ENCODE data around the gene VIPAS39. TPM values are rescaled to one million over a fixed set of nuclear protein-coding genes. Genes with fewer than 3 reads are reported as not detected.

VIPAS39 gene
- total and polyA plus RNA-seq, 4 donors = 7.7 to 22.8 (median 14.1) TPM

DNA sequence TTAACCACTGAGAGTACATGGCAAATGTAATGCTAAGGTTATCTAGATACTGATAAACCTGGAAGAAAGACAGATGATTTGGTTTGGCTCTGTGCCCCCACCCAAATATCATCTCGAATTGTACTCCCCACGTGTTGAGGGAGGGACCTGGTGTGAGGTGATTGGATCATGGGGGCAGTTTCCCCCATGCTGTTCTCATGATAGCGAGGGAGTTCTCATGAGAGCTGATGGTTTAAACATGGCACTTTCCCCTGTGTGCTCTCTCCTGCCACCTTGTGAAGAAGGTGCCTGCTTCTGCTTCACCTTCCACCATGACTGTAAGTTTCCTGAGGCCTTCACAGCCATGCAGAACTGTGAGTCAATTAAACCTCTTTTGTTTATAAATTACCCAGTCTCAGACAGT is 48.3 kb downstream of the VIPAS39 start:
- H3K4me1 ChIP-seq (ENCODE audit: control insufficient read depth in 5 of 5, insufficient read depth in 5 of 5, low read length in 5 of 5) = no peaks in the 10 kb centered on the region
- ATAC-seq (ENCODE audit: insufficient read depth, low FRiP score) = no peak
- H3K27me3 ChIP-seq (ENCODE audit: control insufficient read depth in 3 of 3, insufficient read depth in 3 of 3, low read length in 2 of 3) = no peaks in the 10 kb centered on the region
- H3K4me3 ChIP-seq = no peak overlapping the region
- H3K9me3 ChIP-seq (ENCODE audit: control insufficient read depth in 4 of 4, insufficient read depth in 3 of 4, low read length in 3 of 4) = no peaks in the 10 kb centered on the region
- H3K27ac ChIP-seq (ENCODE audit: low read depth in 1 of 2, low read length in 1 of 2) = no peak overlapping the region
- DNase-seq = no peak
- H3K9ac ChIP-seq (ENCODE audit: insufficient read depth in 1 of 2, low read length in 2 of 2) = no peak overlapping the region
- WGBS, 2 donors = 55 to 63% methylated on average over 3 of the region's 3 CpGs
- no peaks in the 10 kb centered on the region for H3K36me3 ChIP-seq (ENCODE audit: control insufficient read depth in 4 of 4, insufficient read depth in 4 of 4, low read length in 4 of 4)
- TF ChIP-seq, protein P1, sequence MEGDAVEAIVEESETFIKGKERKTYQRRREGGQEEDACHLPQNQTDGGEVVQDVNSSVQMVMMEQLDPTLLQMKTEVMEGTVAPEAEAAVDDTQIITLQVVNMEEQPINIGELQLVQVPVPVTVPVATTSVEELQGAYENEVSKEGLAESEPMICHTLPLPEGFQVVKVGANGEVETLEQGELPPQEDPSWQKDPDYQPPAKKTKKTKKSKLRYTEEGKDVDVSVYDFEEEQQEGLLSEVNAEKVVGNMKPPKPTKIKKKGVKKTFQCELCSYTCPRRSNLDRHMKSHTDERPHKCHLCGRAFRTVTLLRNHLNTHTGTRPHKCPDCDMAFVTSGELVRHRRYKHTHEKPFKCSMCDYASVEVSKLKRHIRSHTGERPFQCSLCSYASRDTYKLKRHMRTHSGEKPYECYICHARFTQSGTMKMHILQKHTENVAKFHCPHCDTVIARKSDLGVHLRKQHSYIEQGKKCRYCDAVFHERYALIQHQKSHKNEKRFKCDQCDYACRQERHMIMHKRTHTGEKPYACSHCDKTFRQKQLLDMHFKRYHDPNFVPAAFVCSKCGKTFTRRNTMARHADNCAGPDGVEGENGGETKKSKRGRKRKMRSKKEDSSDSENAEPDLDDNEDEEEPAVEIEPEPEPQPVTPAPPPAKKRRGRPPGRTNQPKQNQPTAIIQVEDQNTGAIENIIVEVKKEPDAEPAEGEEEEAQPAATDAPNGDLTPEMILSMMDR (IDR thresholded peaks at IDR 0.05; ENCODE audit: control extremely low read depth, extremely low read depth) = no peak

DNA sequence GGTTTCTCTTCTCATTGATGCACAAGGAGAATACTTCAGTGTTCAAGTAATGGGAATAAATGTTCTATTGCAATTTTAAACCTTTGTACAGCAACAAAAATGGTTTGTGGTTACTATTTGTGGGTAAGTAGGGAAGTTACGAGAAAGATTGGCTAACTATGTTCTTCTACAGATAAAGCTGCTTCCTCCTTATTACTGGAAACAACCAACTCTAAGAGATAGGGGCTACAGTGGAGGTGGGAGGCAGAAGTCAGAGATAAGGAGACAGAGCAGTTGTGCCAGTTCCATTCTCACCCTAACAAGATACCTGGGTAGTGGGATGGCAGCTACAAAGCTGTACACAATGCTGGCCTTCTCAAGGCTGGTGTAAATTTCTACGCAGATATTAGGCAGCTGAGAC is 50.2 kb downstream of the VIPAS39 start:
- Histone ChIP-seq H3K4me3 (no peak overlapping the region), H3K27ac (ENCODE audit: low read depth in 1 of 2, low read length in 1 of 2) (peak overlapping the region in 1 of 2 donors; percentile 2), H3K27me3 (ENCODE audit: control insufficient read depth in 3 of 3, insufficient read depth in 3 of 3, low read length in 2 of 3) (no peaks in the 10 kb centered on the region), H3K4me1 (ENCODE audit: control insufficient read depth in 5 of 5, insufficient read depth in 5 of 5, low read length in 5 of 5) (no peaks in the 10 kb centered on the region), H3K36me3 (ENCODE audit: control insufficient read depth in 4 of 4, insufficient read depth in 4 of 4, low read length in 4 of 4) (no peaks in the 10 kb centered on the region), H3K9me3 (ENCODE audit: control insufficient read depth in 4 of 4, insufficient read depth in 3 of 4, low read length in 3 of 4) (no peaks in the 10 kb centered on the region), H3K9ac (ENCODE audit: insufficient read depth in 1 of 2, low read length in 2 of 2) (no peak overlapping the region)
- ATAC-seq (ENCODE audit: insufficient read depth, low FRiP score) (no peak), DNase-seq (no peak)
- TF ChIP-seq, protein P1 (IDR thresholded peaks at IDR 0.05; ENCODE audit: control extremely low read depth, extremely low read depth) = no peak
- 38 to 61% methylated on average over 2 of the region's 2 CpGs for WGBS, 2 donors

DNA sequence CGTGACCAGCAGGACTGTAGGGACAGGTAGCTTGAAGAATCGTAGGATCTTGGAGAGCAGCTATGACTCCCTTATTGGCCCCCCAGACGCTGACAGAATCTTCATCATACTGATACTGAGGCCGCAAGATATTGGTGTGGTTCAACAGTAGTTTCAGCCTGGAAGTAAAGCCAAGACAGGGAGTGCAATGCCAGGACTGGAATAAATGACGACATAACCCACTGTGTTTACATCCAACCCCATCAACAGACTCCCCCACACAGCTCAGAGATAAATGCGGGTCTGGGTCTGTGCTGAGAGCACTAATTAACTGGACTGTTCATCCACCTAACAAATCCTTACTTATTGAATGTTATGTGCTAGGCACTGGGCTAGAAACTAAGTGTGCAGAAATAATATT is 50.7 kb downstream of the VIPAS39 start:
- no peaks in the 10 kb centered on the region for H3K4me1 ChIP-seq (ENCODE audit: control insufficient read depth in 5 of 5, insufficient read depth in 5 of 5, low read length in 5 of 5)
- H3K9me3 ChIP-seq (ENCODE audit: control insufficient read depth in 4 of 4, insufficient read depth in 3 of 4, low read length in 3 of 4) = no peaks in the 10 kb centered on the region
- peak overlapping the region in 1 of 2 donors; percentile 18 for H3K27ac ChIP-seq (ENCODE audit: low read depth in 1 of 2, low read length in 1 of 2)
- DNase-seq = peak; percentile 20 to 66 (median 53)
- peak; percentile 53 for ATAC-seq (ENCODE audit: insufficient read depth, low FRiP score)
- TF ChIP-seq, protein P1 (IDR thresholded peaks at IDR 0.05; ENCODE audit: control extremely low read depth, extremely low read depth) = no peak
- H3K27me3 ChIP-seq (ENCODE audit: control insufficient read depth in 3 of 3, insufficient read depth in 3 of 3, low read length in 2 of 3) = no peaks in the 10 kb centered on the region
- no peaks in the 10 kb centered on the region for H3K36me3 ChIP-seq (ENCODE audit: control insufficient read depth in 4 of 4, insufficient read depth in 4 of 4, low read length in 4 of 4)
- 26 to 53% methylated on average over 6 of the region's 6 CpGs for whole genome bisulfite sequencing, 2 donors
- no peak overlapping the region for H3K4me3 ChIP-seq
- no peak overlapping the region for H3K9ac ChIP-seq (ENCODE audit: insufficient read depth in 1 of 2, low read length in 2 of 2)

DNA sequence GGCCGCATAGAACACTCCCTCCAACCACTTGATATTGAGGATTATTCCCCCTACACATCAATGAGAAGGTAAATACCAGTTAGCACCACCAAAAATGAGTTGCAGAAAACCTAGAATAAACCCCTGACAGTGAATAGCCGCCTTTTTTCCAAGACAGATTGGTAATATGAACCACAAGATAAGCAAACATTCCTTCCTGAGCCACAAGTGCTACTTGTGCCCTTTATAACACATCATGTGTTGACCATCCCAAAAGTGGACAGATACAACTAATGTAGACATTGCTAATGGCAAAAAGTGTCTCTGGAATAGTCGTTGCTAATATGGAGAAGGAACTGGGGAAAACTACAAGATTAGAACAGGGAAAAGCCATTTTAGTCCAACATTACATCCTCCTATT is 51.3 kb downstream of the VIPAS39 start:
- Histone ChIP-seq H3K36me3 (ENCODE audit: control insufficient read depth in 4 of 4, insufficient read depth in 4 of 4, low read length in 4 of 4) (no peaks in the 10 kb centered on the region), H3K4me1 (ENCODE audit: control insufficient read depth in 5 of 5, insufficient read depth in 5 of 5, low read length in 5 of 5) (no peaks in the 10 kb centered on the region), H3K4me3 (no peak overlapping the region), H3K9me3 (ENCODE audit: control insufficient read depth in 4 of 4, insufficient read depth in 3 of 4, low read length in 3 of 4) (no peaks in the 10 kb centered on the region), H3K27ac (ENCODE audit: low read depth in 1 of 2, low read length in 1 of 2) (no peak overlapping the region), H3K9ac (ENCODE audit: insufficient read depth in 1 of 2, low read length in 2 of 2) (no peak overlapping the region), H3K27me3 (ENCODE audit: control insufficient read depth in 3 of 3, insufficient read depth in 3 of 3, low read length in 2 of 3) (no peaks in the 10 kb centered on the region)
- DNase-seq = no peak
- ATAC-seq (ENCODE audit: insufficient read depth, low FRiP score) = no peak
- 36 to 41% methylated on average over 3 of the region's 3 CpGs for WGBS, 2 donors
- TF ChIP-seq, protein P1 (IDR thresholded peaks at IDR 0.05; ENCODE audit: control extremely low read depth, extremely low read depth) = no peak
